Activated CD4-positive, alpha-beta T cell treated with anti-CD3 and anti-CD28 coated beads, Interleukin-2, amount 10 ng/mL, durations not matched to agents 24 days and 14 days (primary cell): ENCODE data around the gene GDPD1. TPM values are rescaled to one million over a fixed set of nuclear protein-coding genes. Genes with fewer than 3 reads are reported as not detected.
"Not testable (repeated sequence)": the region's sequence is repeated elsewhere in the genome, so short reads cannot be mapped to it uniquely, and the experiment has no call there.

Experiments
- DNase-seq: peaks from one replicate; pipeline ENCODE4 v3.0.0; 2022
- H3K27ac Mint-ChIP-seq: one replicate; pipeline ENCODE4 v1.8.0; 2022; ENCODE audit warnings: mild to moderate bottlenecking, mixed read lengths
- H3K27me3 Mint-ChIP-seq: one replicate; pipeline ENCODE4 v1.8.0; 2022; ENCODE audit warnings: mixed read lengths
- H3K36me3 Mint-ChIP-seq: one replicate; pipeline ENCODE4 v1.8.0; 2022; ENCODE audit warnings: low read depth, mild to moderate bottlenecking, mixed read lengths
- H3K4me1 Mint-ChIP-seq: one replicate; pipeline ENCODE4 v1.8.0; 2021; ENCODE audit warnings: mixed read lengths
- H3K4me3 Mint-ChIP-seq: one replicate; pipeline ENCODE4 v1.8.0; 2022; ENCODE audit warnings: mild to moderate bottlenecking, moderate library complexity, mixed read lengths
- H3K9me3 Mint-ChIP-seq: one replicate; pipeline ENCODE4 v1.8.0; 2021; ENCODE audit warnings: mixed read lengths
- intact Hi-C: fragments of 100-400 bp; cut with micrococcal nuclease; formaldehyde crosslinking; loops from one replicate; pipeline ENCODE4 v1.15.1; 2023
- total RNA-seq: library from RNA; stranded (reverse); gene quantifications from 2 replicates; pipeline ENCODE4 v1.2.3, GENCODE V29; 2022

Gene GDPD1
- total RNA-seq, 1 donor from 2014 or later = 1.8 TPM

DNA sequence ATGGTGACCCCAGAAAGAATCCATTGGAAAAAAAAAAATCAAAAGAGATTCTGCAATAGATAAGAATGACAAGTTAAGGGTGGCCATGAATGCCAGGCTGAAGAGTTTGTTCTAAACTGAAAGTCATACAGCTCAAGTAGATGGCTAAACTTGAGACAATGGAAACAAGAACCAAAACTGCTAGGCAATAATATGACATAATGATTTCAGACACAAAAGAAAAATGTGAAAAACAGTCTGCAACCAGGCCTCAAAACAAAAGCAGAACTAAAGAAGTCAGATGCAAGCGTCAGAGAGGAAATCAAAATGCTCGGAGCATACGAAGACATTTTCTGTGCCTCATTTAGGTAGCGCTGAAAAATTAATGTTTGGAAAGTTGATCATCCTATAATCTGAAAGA is 56.7 kb downstream of the GDPD1 start:
- Mint-ChIP-seq H3K4me1 (no peaks in the 10 kb centered on the region), H3K27ac (no peak overlapping the region), H3K36me3 (no peaks in the 10 kb centered on the region), H3K4me3 (no peak overlapping the region), H3K27me3 (no peaks in the 10 kb centered on the region), H3K9me3 (no peaks in the 10 kb centered on the region)
- intact Hi-C loops = no loop called here
- no peak for DNase-seq

DNA sequence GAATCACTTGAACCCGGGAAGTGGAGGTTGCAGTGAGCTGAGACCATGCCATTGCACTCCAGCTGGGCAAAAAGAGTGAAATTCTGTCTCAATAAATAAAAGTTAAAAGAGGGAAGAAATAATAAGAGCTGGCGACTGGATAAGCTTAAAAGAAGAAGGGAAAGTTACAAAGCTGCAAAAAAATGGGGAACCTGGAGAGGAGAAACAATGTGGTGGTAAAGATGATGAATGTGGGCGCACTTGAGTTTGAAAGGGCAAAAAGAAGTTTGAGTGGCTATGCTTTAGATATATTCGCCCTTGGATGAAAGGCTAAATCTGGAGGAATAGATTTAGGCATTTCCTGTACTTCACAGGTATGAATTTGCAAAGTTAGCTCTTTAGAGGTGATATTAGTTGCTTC is 58.1 kb downstream of the GDPD1 start:
- H3K4me3 Mint-ChIP-seq = no peak overlapping the region
- intact Hi-C loops = no loop called here
- no peak overlapping the region for H3K27ac Mint-ChIP-seq
- H3K36me3 Mint-ChIP-seq = no peaks in the 10 kb centered on the region
- DNase-seq = no peak
- no peaks in the 10 kb centered on the region for H3K9me3 Mint-ChIP-seq
- H3K27me3 Mint-ChIP-seq = no peaks in the 10 kb centered on the region
- H3K4me1 Mint-ChIP-seq = no peaks in the 10 kb centered on the region

DNA sequence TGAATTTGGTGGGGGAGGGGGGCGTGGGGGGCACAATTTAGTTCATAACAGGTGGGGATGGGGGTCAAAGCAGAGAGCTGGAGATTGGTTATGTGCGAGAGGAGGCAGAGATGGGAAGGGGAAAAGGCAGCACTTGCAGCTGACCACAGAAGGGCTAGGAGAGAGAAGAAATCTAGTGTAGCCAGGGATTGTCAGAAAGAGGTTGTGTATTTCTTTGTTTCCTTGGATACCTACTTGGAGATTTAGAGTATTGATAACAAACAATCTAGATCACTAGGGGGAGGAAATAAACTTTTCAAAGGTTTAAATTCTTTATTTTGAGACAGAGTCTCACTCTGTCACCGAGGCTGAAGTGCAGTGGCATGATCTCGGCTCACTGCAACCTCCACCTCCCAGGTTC is 64.0 kb downstream of the GDPD1 start:
- H3K36me3 Mint-ChIP-seq = no peaks in the 10 kb centered on the region
- peaks cover 4% of the 10 kb centered on the region for H3K4me1 Mint-ChIP-seq
- intact Hi-C loops = no loop called here
- H3K9me3 Mint-ChIP-seq = no peaks in the 10 kb centered on the region
- no peaks in the 10 kb centered on the region for H3K27me3 Mint-ChIP-seq
- H3K4me3 Mint-ChIP-seq = no peak overlapping the region
- H3K27ac Mint-ChIP-seq = no peak overlapping the region
- DNase-seq = no peak

DNA sequence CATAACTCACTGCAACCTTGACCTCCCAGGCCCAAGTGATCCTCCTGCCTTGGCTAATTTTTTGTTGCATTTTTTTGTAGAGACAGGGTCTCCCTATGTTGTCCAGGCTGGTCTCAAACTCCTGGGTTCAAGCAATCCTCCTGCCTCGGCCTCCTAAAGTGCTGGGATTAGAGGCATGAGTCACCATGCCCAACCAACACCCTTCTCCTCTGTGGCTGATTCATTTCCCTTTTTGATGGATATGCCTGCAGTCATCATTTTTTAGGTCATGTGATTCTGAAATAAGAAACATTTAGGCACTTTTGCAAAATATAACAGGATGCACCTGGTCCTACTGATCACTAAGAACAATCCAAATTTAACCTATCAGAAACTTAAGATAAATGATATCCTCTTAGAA is 67.1 kb downstream of the GDPD1 start:
- H3K27ac Mint-ChIP-seq = no peak overlapping the region
- no peaks in the 10 kb centered on the region for H3K36me3 Mint-ChIP-seq
- no peak overlapping the region for H3K4me3 Mint-ChIP-seq
- no peak for DNase-seq
- intact Hi-C loops = no loop called here
- no peaks in the 10 kb centered on the region for H3K27me3 Mint-ChIP-seq
- H3K4me1 Mint-ChIP-seq = peaks cover 5% of the 10 kb centered on the region
- H3K9me3 Mint-ChIP-seq = no peaks in the 10 kb centered on the region

DNA sequence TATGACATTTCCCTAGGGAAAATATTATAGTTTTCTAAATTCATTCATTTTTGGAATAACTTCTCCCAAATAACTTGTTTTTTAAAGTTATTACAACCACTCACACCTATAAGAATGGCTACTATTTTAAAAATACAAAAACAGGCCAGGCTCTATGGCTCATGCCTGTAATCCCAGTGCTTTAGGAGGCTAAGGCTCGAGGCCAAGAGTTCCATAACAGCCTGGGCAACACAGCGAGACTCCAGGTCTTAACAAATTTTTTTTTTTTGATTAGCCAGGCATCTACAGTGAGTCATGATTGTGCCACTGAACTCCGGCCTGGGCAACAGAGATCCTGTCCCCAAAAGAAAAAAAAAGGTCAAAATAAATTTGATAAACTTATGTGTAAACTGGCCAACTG is 67.6 kb downstream of the GDPD1 start:
- no peak for DNase-seq
- H3K36me3 Mint-ChIP-seq = no peaks in the 10 kb centered on the region
- H3K9me3 Mint-ChIP-seq = no peaks in the 10 kb centered on the region
- no peaks in the 10 kb centered on the region for H3K27me3 Mint-ChIP-seq
- H3K27ac Mint-ChIP-seq = no peak overlapping the region
- H3K4me1 Mint-ChIP-seq = peaks cover 5% of the 10 kb centered on the region
- intact Hi-C loops = no loop called here
- H3K4me3 Mint-ChIP-seq = no peak overlapping the region

DNA sequence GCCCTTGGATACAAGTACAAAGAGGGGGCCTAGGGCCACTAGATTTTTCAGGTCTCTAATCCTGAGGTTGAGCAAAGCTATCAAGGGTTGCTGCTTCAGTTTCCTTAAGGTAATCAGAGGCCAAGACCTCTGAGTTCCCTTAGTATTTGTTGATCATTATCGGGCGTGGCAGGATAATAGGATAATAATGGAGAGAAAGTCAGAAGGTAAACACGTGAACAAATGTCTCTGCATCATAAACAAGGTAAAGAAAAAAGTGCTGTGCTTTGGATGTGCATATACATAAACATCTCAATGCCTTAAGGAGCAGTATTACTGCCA is 69.6 kb downstream of the GDPD1 start:
- intact Hi-C loops = no loop called here
- Mint-ChIP-seq H3K36me3 (no peaks in the 10 kb centered on the region), H3K4me1 (peaks cover 5% of the 10 kb centered on the region), H3K27ac (no peak overlapping the region), H3K4me3 (no peak overlapping the region), H3K27me3 (no peaks in the 10 kb centered on the region), H3K9me3 (no peaks in the 10 kb centered on the region)
- no peak for DNase-seq

DNA sequence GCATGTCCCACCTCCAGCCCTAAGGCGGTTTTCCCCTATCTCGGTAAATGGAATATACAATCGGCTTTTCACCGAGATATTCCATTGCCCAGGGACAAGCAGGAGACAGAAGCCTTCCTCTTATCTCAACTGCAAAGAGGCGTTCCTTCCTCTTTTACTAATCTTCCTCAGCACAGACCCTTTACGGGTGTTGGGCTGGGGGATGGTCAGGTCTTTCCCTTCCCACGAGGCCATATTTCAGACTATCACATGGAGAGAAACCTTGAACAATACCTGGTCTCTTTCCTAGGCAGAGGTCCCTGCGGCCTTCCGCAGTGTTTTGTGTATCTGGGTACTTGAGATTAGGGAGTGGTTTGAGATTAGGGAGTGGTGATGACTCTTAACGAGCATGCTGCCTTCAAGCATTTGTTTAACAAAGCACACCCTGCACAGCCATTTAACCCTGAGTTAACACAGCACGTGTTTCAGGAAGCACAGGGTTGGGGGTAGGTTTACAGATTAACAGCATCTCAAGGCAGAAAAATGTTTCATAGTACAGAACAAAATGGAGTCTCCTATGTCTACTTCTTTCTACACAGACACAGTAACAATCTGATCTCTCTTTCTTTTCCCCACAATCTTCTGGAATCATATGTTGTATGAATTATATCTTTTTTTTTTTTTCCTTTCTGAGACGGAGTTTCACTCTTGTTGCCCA is 70.1 kb downstream of the GDPD1 start:
- DNase-seq, H3K9me3 Mint-ChIP-seq, intact Hi-C loops, H3K27ac Mint-ChIP-seq, H3K4me1 Mint-ChIP-seq, H3K4me3 Mint-ChIP-seq, H3K36me3 Mint-ChIP-seq, H3K27me3 Mint-ChIP-seq: not testable (repeated sequence)

DNA sequence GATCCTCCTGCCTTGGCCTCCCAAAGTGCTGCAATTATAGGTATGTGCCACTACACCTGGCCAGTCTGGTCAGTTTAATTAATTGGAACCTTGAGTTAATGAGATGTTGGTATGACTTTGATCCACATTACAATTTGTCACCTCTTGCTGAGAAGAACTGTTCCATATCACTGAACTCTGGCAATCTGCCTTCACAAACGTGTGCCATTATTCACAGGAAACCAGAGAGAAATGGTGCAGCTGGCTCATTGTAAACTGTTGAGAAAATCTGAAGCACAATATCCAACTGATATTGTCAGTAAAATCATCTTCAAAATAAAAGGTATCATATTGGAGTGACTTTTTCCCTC is 71.8 kb downstream of the GDPD1 start:
- peaks cover 5% of the 10 kb centered on the region for H3K4me1 Mint-ChIP-seq
- no peak for DNase-seq
- H3K27ac Mint-ChIP-seq = no peak overlapping the region
- H3K27me3 Mint-ChIP-seq = no peaks in the 10 kb centered on the region
- H3K4me3 Mint-ChIP-seq = no peak overlapping the region
- H3K9me3 Mint-ChIP-seq = no peaks in the 10 kb centered on the region
- intact Hi-C loops = no loop called here
- no peaks in the 10 kb centered on the region for H3K36me3 Mint-ChIP-seq

DNA sequence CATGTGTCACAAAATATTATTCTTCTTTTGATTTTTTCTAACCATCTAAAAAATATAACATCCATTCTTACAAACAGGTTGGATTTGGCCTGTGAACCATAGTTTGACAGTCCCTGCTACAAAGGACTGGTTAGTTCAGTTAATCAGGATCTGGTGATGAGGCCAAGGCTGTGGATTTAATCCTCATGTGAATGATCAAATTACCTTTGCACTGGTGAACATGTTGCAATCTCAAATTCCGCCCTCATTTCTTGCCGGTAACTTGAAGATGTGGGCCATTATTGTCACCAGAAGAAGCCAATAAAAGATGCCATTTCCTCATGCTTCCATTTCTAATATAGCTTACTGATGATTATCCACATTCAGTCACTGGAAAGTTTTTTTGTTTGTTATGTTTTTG is 75.9 kb downstream of the GDPD1 start:
- DNase-seq = no peak
- Mint-ChIP-seq H3K4me3 (no peak overlapping the region), H3K36me3 (no peaks in the 10 kb centered on the region), H3K27me3 (peaks cover 2% of the 10 kb centered on the region), H3K9me3 (no peaks in the 10 kb centered on the region), H3K27ac (no peak overlapping the region), H3K4me1 (no peaks in the 10 kb centered on the region)
- intact Hi-C loops = no loop called here

DNA sequence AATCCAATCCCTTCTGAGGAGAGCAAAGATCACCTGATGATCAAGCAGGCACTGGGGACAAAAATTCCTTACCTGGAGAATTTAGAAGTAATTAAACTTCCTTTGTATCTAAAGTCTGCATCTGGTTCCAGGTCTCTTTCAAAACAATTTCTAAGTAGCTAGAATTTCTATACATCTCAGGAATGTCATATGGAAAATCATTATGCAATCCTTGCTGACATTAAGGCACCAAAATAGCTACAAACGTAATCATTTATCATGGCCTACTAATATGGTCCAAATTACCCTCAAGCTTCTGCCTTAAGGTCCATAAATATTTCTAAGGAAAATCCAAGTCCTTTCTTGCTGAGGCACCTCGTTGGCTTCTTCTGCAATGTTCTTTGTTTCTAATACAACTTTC is 78.2 kb downstream of the GDPD1 start:
- Mint-ChIP-seq H3K4me3 (no peak overlapping the region), H3K27ac (no peak overlapping the region), H3K9me3 (no peaks in the 10 kb centered on the region), H3K4me1 (no peaks in the 10 kb centered on the region), H3K36me3 (no peaks in the 10 kb centered on the region), H3K27me3 (peaks cover 7% of the 10 kb centered on the region)
- intact Hi-C loops = no loop called here
- DNase-seq = no peak

DNA sequence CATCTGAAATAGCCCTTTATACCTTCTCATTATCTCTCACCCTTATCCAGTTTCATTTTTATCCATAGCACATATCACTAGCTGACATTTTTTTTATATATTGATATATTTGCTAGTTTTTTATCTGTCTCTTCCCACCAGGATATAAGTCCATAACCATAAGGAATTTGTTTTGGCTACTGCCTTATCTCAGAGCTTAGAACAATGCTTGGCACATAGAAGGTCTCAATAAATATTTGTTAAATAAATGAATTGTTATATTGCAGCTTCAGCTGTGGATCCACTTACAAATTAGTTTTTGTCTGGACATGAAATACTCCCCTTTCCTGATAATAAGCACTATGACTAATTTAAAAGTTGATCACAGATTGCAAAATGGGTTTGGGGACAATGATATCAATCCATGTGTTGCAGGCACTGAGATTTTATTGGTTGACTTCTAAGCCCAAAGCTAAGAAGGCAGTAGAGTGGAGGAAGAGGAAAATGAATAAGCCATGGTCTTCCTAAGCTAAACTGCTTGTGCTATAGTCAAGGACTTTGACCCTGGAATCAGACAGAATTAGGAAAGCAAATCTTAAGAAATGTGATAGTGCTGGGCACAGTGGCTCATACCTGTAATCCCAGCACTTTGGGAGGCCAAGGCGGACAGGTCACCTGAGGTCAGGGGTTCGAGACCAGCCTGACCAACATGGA is 79.2 kb downstream of the GDPD1 start:
- Mint-ChIP-seq H3K4me3 (no peak overlapping the region), H3K27ac (no peak overlapping the region), H3K27me3 (peaks cover 12% of the 10 kb centered on the region), H3K36me3 (no peaks in the 10 kb centered on the region), H3K4me1 (no peaks in the 10 kb centered on the region), H3K9me3 (peaks cover 4% of the 10 kb centered on the region)
- no peak for DNase-seq
- intact Hi-C loops = no loop called here

DNA sequence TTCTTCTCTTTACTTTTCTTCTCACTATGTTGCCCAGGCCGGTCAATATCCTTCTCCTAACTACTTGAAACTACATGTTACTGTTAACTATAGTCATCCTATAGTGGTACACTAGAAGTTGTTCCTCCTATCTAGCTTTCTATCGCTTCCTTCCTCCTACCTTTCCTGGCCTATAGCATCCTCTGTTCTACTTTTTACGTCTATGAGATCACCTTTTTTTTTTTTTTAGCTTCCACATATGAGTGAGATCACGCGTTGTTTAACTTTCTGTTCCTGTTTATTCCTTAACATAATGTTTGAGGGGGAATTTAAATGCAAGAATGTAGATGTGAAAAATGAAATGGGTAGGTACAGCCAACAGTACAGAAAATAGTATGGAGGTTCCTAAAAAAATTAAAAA is 80.6 kb downstream of the GDPD1 start:
- H3K36me3 Mint-ChIP-seq = no peaks in the 10 kb centered on the region
- peaks cover 4% of the 10 kb centered on the region for H3K9me3 Mint-ChIP-seq
- no peak for DNase-seq
- intact Hi-C loops = no loop called here
- H3K27ac Mint-ChIP-seq = no peak overlapping the region
- H3K4me3 Mint-ChIP-seq = no peak overlapping the region
- peaks cover 18% of the 10 kb centered on the region for H3K27me3 Mint-ChIP-seq
- no peaks in the 10 kb centered on the region for H3K4me1 Mint-ChIP-seq

DNA sequence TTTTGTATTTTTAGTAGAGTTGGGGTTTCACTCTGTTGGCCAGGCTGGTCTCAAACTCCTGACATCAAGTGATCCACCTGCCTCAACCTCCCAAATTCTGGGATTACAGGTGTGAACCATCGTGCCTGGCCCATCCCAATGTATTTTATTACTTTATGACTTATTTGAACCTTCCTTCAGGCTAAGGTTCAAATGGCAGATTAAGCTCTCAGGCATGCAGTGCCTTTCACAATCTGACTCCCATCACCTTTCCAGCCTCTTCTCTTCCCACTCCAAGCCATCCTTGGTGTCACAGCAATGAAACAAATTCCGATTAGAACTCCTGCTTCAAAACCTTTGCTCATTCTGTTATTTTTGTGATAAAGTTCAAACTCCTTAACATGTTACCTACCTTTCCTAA is 84.5 kb downstream of the GDPD1 start:
- H3K4me3 Mint-ChIP-seq = no peak overlapping the region
- peaks cover 18% of the 10 kb centered on the region for H3K27me3 Mint-ChIP-seq
- no peaks in the 10 kb centered on the region for H3K4me1 Mint-ChIP-seq
- intact Hi-C loops = no loop called here
- no peak for DNase-seq
- no peak overlapping the region for H3K27ac Mint-ChIP-seq
- no peaks in the 10 kb centered on the region for H3K36me3 Mint-ChIP-seq
- peaks cover 4% of the 10 kb centered on the region for H3K9me3 Mint-ChIP-seq

DNA sequence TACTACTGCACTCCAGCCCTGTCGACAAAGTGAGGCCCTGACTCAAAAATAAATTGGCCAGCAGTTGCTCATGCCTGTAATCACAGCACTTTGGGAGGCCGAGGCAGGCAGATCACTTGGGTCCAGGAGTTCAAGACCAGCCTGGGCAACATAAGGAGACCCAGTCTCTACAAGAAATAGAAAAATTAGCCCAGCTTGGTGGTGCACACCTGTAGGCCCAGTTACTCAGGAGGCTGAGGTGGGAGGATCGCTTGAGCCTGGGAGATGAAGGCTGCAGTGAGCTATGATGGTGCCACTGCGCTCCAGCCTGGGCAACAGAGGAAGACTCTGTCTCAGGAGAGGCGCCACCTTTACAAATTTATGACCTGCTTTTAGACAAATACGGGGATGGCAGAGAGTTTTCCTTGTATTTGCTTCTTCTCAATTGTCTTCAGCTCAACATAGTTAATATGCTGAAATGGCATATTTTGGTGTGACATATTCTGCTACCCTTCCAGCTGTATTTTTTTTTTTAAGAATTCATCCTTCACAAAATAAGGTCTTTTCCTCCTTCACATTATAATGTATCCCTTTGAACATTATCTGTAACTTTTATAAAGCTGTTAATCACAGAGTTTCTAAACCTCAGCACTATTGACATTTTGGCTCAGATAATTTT is 90.1 kb downstream of the GDPD1 start:
- H3K27me3 Mint-ChIP-seq = peaks cover 2% of the 10 kb centered on the region
- H3K4me1 Mint-ChIP-seq = peaks cover 5% of the 10 kb centered on the region
- no peaks in the 10 kb centered on the region for H3K9me3 Mint-ChIP-seq

More for the DNA sequence above, 90.1 kb downstream of the GDPD1 start:
- Mint-ChIP-seq H3K27ac (no peak overlapping the region), H3K4me3 (no peak overlapping the region), H3K36me3 (no peaks in the 10 kb centered on the region)
- intact Hi-C loops = loop anchor here (2.0 kb wide), 2 partner anchors 210 to 248 kb away; no protein-coding TSS in a partner anchor
- DNase-seq = no peak
